Ishikawa (cell line): ENCODE results near the gene ADM2.

Source experiments
- CEBPB ChIP-seq: IDR thresholded peaks from 2 replicates; pipeline ENCODE4 v1.6.1; 2012
- CREB1 ChIP-seq: IDR thresholded peaks from 2 replicates; pipeline ENCODE4 v1.6.1; 2012; ENCODE audit warnings: low read depth
- EGR1 ChIP-seq: IDR thresholded peaks from 2 replicates; pipeline ENCODE4 v1.6.1; 2012
- EP300 ChIP-seq: IDR thresholded peaks from 2 replicates; pipeline ENCODE4 v1.6.1; 2012; ENCODE audit warnings: borderline replicate concordance
- FOXM1 ChIP-seq: IDR thresholded peaks from 2 replicates; pipeline ENCODE4 v1.6.1; 2012; ENCODE audit warnings: low read depth, borderline replicate concordance
- MAX ChIP-seq: IDR thresholded peaks from 2 replicates; pipeline ENCODE4 v1.6.1; 2012
- NFIC ChIP-seq: IDR thresholded peaks from 2 replicates; pipeline ENCODE4 v1.6.1; 2012
- RAD21 ChIP-seq: IDR thresholded peaks from 2 replicates; pipeline ENCODE4 v1.6.1; 2012; ENCODE audit warnings: low read depth
- REST ChIP-seq: IDR thresholded peaks from 2 replicates; pipeline ENCODE4 v1.6.1; 2012; ENCODE audit warnings: low read depth, mild to moderate bottlenecking
- TAF1 ChIP-seq: IDR thresholded peaks from 2 replicates; pipeline ENCODE4 v1.6.1; 2012; ENCODE audit warnings: low read depth, mild to moderate bottlenecking
- TCF12 ChIP-seq: IDR thresholded peaks from 2 replicates; pipeline ENCODE4 v1.6.1; 2012; ENCODE audit warnings: low read depth
- USF1 ChIP-seq: IDR thresholded peaks from 2 replicates; pipeline ENCODE4 v1.6.1; 2012
- YY1 ChIP-seq: IDR thresholded peaks from 2 replicates; pipeline ENCODE4 v1.6.1; 2012; ENCODE audit warnings: low read depth
- ZBTB7A ChIP-seq: IDR thresholded peaks from 2 replicates; pipeline ENCODE4 v1.6.1; 2012; ENCODE audit warnings: low read depth

GRCh38 chr22:50519151-50519550 lies 37.8 kb downstream of the ADM2 start:
- no peak for TF ChIP-seq RAD21
- no peak for TF ChIP-seq YY1
- TF ChIP-seq MAX = no peak
- no peak for TF ChIP-seq CEBPB
- no peak for TF ChIP-seq TCF12
- TF ChIP-seq EP300 = no peak
- TF ChIP-seq CREB1 = no peak
- no peak for TF ChIP-seq NFIC
- TF ChIP-seq TAF1 = no peak
- no peak for TF ChIP-seq REST
- no peak for TF ChIP-seq FOXM1
- no peak for TF ChIP-seq ZBTB7A
- TF ChIP-seq EGR1 = no peak
- TF ChIP-seq USF1 = no peak
